Neural progenitor cell (in vitro differentiated cells): ENCODE measurements around the gene SLC35E2B. TPM values are rescaled to one million over a fixed set of nuclear protein-coding genes. Genes with fewer than 3 reads are reported as not detected.
A peak's percentile ranks its signal among the peaks of the same experiment; 100 is the strongest.

Experiments used
- DNase-seq: peaks from one replicate; pipeline ENCODE4 v3.0.0-alpha.2; 2016; ENCODE audit warnings: low spot score
- H2AFZ ChIP-seq: fragments of 200-600 bp; sonication (generic); replicated peaks from 2 replicates; pipeline ENCODE4 v1.6.1; 2016; ENCODE audit warnings: antibody characterized with exemption
- H3F3A ChIP-seq: fragments of 200-600 bp; sonication (generic); 2 replicates; pipeline ENCODE4 v1.6.1; 2016; ENCODE audit warnings: antibody characterized with exemption, low read depth
- H3K27ac ChIP-seq: fragments of 200-600 bp; sonication (generic); 2 replicates; pipeline ENCODE4 v1.5.1; 2016; ENCODE audit warnings: mild to moderate bottlenecking
- H3K27me3 ChIP-seq: fragments of 200-600 bp; sonication (generic); 2 replicates; pipeline ENCODE4 v1.6.1; 2016; ENCODE audit warnings: mild to moderate bottlenecking, moderate library complexity
- H3K36me3 ChIP-seq: fragments of 200-600 bp; sonication (generic); 2 replicates; pipeline ENCODE4 v1.5.1; 2016
- H3K4me1 ChIP-seq: fragments of 200-600 bp; sonication (generic); 2 replicates; pipeline ENCODE4 v1.6.1; 2016; ENCODE audit warnings: mixed run types
- H3K4me2 ChIP-seq: fragments of 200-600 bp; sonication (generic); 2 replicates; pipeline ENCODE4 v1.6.1; 2016
- H3K4me3 ChIP-seq: fragments of 200-600 bp; sonication (generic); 2 replicates; pipeline ENCODE4 v1.5.1; 2016
- H3K79me2 ChIP-seq: fragments of 200-600 bp; sonication (generic); 2 replicates; pipeline ENCODE4 v1.6.1; 2016; ENCODE audit warnings: low read depth
- H3K9ac ChIP-seq: fragments of 200-600 bp; sonication (generic); 2 replicates; pipeline ENCODE4 v1.6.1; 2016
- H3K9me3 ChIP-seq: fragments of 200-600 bp; sonication (generic); 2 replicates; pipeline ENCODE4 v1.5.1; 2016; ENCODE audit warnings: low read depth
- H4K20me1 ChIP-seq: fragments of 200-600 bp; sonication (generic); 2 replicates; pipeline ENCODE4 v1.6.1; 2016; ENCODE audit warnings: low read depth
- H3K27ac Mint-ChIP-seq: 3 replicates; pipeline ENCODE4 v1.8.0; 2021; ENCODE audit warnings: mixed read lengths
- H3K27me3 Mint-ChIP-seq: 2 replicates; pipeline ENCODE4 v1.8.0; 2022; ENCODE audit warnings: low read depth, mild to moderate bottlenecking, inconsistent platforms, moderate library complexity, mixed read lengths; ENCODE audit not compliant: insufficient read depth
- H3K36me3 Mint-ChIP-seq: 3 replicates; pipeline ENCODE4 v1.8.0; 2021; ENCODE audit warnings: mixed read lengths
- H3K4me1 Mint-ChIP-seq: 3 replicates; pipeline ENCODE4 v1.8.0; 2021; ENCODE audit warnings: mixed read lengths
- H3K4me3 Mint-ChIP-seq: 3 replicates; pipeline ENCODE4 v1.8.0; 2021; ENCODE audit warnings: mild to moderate bottlenecking, moderate library complexity, mixed read lengths
- H3K9me3 Mint-ChIP-seq: 3 replicates; pipeline ENCODE4 v1.8.0; 2020; ENCODE audit warnings: mixed read lengths
- EZH2 ChIP-seq: fragments of 200-600 bp; sonication (generic); IDR thresholded peaks from 2 replicates; pipeline ENCODE4 v1.6.1; 2017; ENCODE audit warnings: antibody characterized with exemption, mild to moderate bottlenecking, moderate library complexity
- EZH2phosphoT487 ChIP-seq: fragments of 200-600 bp; sonication (generic); IDR thresholded peaks from 2 replicates; pipeline ENCODE4 v1.6.1; 2017; ENCODE audit warnings: antibody characterized with exemption
- total RNA-seq: library from RNA; depleted of rRNA; stranded (reverse); fragments of >200 nt; gene quantifications from 2 replicates; pipeline ENCODE4 v1.2.3, GENCODE V29; 2015; ENCODE audit warnings: low replicate concordance
- TF ChIP-seq, protein P1 (sequence below): fragments of 200-600 bp; sonication (generic); IDR thresholded peaks from 2 replicates; pipeline ENCODE4 v1.5.1; 2017; ENCODE audit warnings: antibody characterized with exemption, mild to moderate bottlenecking

The SLC35E2B gene
- total RNA-seq, 1 donor from 2014 or later = 49.4 TPM

- H4K20me1 ChIP-seq = peaks cover 43% of the 10 kb centered on the region
- no peaks in the 10 kb centered on the region for H3K36me3 ChIP-seq
- peak within 1 kb of the TSS; percentile 91 for H3K9ac ChIP-seq
- H3K4me3 Mint-ChIP-seq = peak within 1 kb of the TSS; percentile 95
- peak within 1 kb of the TSS; percentile 81 for H3K4me2 ChIP-seq
- H3K4me1 ChIP-seq = peaks cover 11% of the 10 kb centered on the region
- H3K27ac Mint-ChIP-seq = peak within 1 kb of the TSS; percentile 86
- peak within 1 kb of the TSS; percentile 48 for H2AFZ ChIP-seq
- peaks cover 30% of the 10 kb centered on the region for H3K79me2 ChIP-seq
- H3K27ac ChIP-seq = peak within 1 kb of the TSS; percentile 98
- peak; percentile 100 for DNase-seq
- TF ChIP-seq, protein P1, sequence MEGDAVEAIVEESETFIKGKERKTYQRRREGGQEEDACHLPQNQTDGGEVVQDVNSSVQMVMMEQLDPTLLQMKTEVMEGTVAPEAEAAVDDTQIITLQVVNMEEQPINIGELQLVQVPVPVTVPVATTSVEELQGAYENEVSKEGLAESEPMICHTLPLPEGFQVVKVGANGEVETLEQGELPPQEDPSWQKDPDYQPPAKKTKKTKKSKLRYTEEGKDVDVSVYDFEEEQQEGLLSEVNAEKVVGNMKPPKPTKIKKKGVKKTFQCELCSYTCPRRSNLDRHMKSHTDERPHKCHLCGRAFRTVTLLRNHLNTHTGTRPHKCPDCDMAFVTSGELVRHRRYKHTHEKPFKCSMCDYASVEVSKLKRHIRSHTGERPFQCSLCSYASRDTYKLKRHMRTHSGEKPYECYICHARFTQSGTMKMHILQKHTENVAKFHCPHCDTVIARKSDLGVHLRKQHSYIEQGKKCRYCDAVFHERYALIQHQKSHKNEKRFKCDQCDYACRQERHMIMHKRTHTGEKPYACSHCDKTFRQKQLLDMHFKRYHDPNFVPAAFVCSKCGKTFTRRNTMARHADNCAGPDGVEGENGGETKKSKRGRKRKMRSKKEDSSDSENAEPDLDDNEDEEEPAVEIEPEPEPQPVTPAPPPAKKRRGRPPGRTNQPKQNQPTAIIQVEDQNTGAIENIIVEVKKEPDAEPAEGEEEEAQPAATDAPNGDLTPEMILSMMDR = no peak
- TF ChIP-seq EZH2phosphoT487 (no peak), EZH2 (no peak)
- peaks cover 14% of the 10 kb centered on the region for H3F3A ChIP-seq
- H3K4me1 Mint-ChIP-seq = peaks cover 26% of the 10 kb centered on the region
- H3K36me3 Mint-ChIP-seq = peaks cover 8% of the 10 kb centered on the region
- H3K27me3 ChIP-seq = no peaks in the 10 kb centered on the region
- H3K9me3 Mint-ChIP-seq = no peaks in the 10 kb centered on the region
- peak within 1 kb of the TSS; percentile 92 for H3K4me3 ChIP-seq
- no peaks in the 10 kb centered on the region for H3K9me3 ChIP-seq
- peaks cover 2% of the 10 kb centered on the region for H3K27me3 Mint-ChIP-seq
Observed at GRCh38 chr1:1615256-1616044, 77.1 kb downstream of the SLC35E2B start, which contains the start of gene MIB2. TSS of gene MIB2 (plus strand) at chr1:1615500. CDS start at chr1:1623453, 7,953 bp downstream.

- TF ChIP-seq, protein P1 = no peak
- TF ChIP-seq EZH2 (no peak), EZH2phosphoT487 (no peak)
- peaks cover 26% of the 10 kb centered on the region for H3K4me1 Mint-ChIP-seq
- Histone ChIP-seq H3K9me3 (no peaks in the 10 kb centered on the region), H3K79me2 (peaks cover 30% of the 10 kb centered on the region), H3K9ac (peak overlapping the region; percentile 0), H3K4me2 (peak overlapping the region; percentile 81), H3K27ac (no peak overlapping the region), H3K36me3 (no peaks in the 10 kb centered on the region), H3K4me1 (peaks cover 11% of the 10 kb centered on the region), H4K20me1 (peaks cover 37% of the 10 kb centered on the region), H2AFZ (no peak overlapping the region), H3K4me3 (peak overlapping the region; percentile 92), H3K27me3 (no peaks in the 10 kb centered on the region), H3F3A (peaks cover 18% of the 10 kb centered on the region)
- H3K27me3 Mint-ChIP-seq = peaks cover 2% of the 10 kb centered on the region
- peaks cover 8% of the 10 kb centered on the region for H3K36me3 Mint-ChIP-seq
- H3K27ac Mint-ChIP-seq = peak overlapping the region; percentile 86
- DNase-seq = no peak
- H3K4me3 Mint-ChIP-seq = peak overlapping the region; percentile 95
- no peaks in the 10 kb centered on the region for H3K9me3 Mint-ChIP-seq
Observed at GRCh38 chr1:1614954-1615255, 77.7 kb downstream of the SLC35E2B start.

DNA sequence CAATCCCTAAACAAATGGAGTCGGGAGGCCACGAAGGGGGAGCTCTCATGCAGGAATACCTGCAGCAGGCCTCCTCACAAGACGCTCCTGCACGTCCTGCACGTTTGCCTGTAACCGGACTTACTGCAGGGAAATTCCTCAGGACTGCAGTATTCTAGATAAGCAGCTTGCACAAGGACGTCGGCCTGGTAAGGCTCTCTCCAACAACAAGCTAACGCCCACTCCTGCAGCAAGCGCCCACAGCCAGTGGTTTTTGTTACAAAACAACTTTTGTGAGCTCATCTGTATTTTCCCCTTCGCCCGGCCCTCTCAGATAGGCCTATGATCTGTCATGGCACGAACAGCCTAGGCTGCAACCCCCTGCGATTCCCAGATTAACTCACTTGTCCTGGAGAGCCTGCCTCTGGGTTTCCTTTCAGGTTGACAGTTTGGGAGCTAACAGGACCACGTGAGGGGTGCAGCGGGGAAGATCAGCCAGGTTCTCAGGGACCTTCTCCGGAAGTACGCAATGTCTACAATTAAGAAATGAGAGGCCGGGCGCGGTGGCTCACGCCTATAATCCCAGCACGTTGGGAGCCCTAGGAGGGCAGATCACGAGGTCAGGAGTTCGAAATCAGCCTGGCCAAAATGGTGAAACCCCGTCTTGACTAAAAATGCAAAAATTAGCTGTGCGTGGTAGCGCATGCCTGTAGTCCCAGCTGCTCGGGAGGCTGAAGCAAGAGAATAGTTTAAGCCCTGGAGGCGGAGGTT, 78.2 kb downstream of the SLC35E2B start:
- peak overlapping the region; percentile 86 for H3K27ac Mint-ChIP-seq
- Histone ChIP-seq H3K4me1 (peaks cover 11% of the 10 kb centered on the region), H3K36me3 (no peaks in the 10 kb centered on the region), H3K4me3 (peak overlapping the region; percentile 92), H2AFZ (no peak overlapping the region), H3K4me2 (peak overlapping the region; percentile 81), H3K79me2 (peaks cover 30% of the 10 kb centered on the region), H4K20me1 (peaks cover 37% of the 10 kb centered on the region), H3K27ac (no peak overlapping the region), H3K9ac (peak overlapping the region; percentile 0), H3K9me3 (no peaks in the 10 kb centered on the region), H3K27me3 (no peaks in the 10 kb centered on the region), H3F3A (peaks cover 19% of the 10 kb centered on the region)
- peaks cover 8% of the 10 kb centered on the region for H3K36me3 Mint-ChIP-seq
- no peak for TF ChIP-seq EZH2phosphoT487
- TF ChIP-seq EZH2 = no peak
- TF ChIP-seq, protein P1 = no peak
- no peaks in the 10 kb centered on the region for H3K9me3 Mint-ChIP-seq
- peaks cover 2% of the 10 kb centered on the region for H3K27me3 Mint-ChIP-seq
- peak overlapping the region; percentile 95 for H3K4me3 Mint-ChIP-seq
- no peak for DNase-seq
- peaks cover 26% of the 10 kb centered on the region for H3K4me1 Mint-ChIP-seq
